Measurements from ENCODE around the gene RBP4.

The RBP4 gene

GRCh38 chr10:93608421-93608820 lies 7.4 kb upstream of the RBP4 start:
- in situ Hi-C loops (cut with HindIII; ENCODE audit: low sequenced_read_pairs): no loop called here
- no peak for DNase-seq (ENCODE audit: low read depth)
- TF ChIP-seq CTCF (IDR thresholded peaks at IDR 0.05; ENCODE audit: low read depth, low read length, missing control alignments): no peak
- no peak overlapping the region for H3K4me3 ChIP-seq (ENCODE audit: low read depth, low read length)

- H3K4me3 ChIP-seq (ENCODE audit: low read depth, low read length): no peak overlapping the region
- in situ Hi-C loops (cut with HindIII; ENCODE audit: low sequenced_read_pairs): no loop called here
- TF ChIP-seq CTCF (IDR thresholded peaks at IDR 0.05; ENCODE audit: low read depth, low read length, missing control alignments): no peak
- DNase-seq (ENCODE audit: low read depth): no peak
These were observed 3.1 kb upstream of the RBP4 start for GRCh38 chr10:93604146-93604545.

DNA sequence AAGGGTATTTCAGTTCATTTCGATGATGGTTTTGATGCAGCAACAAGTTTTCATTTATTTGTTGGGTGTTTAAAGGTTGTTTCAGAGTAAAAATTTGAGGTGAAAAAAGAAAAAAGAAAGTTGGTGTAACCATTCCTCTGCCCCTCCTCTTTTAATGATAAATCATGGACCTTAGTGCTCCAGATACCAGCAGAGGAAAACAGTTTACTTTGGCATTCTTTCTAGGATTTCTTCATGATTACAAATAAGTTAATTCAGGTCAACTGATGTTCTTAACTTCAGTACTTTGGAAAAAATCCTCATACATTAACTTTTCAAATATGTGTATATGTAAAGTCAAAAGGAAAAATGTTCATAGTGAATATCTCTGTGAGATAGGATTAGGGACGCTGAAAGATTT lies 2.0 kb upstream of the RBP4 start:
- no peak for DNase-seq (ENCODE audit: low read depth)
- no peak for TF ChIP-seq CTCF (IDR thresholded peaks at IDR 0.05; ENCODE audit: low read depth, low read length, missing control alignments)
- no peak overlapping the region for H3K4me3 ChIP-seq (ENCODE audit: low read depth, low read length)
- in situ Hi-C loops (cut with HindIII; ENCODE audit: low sequenced_read_pairs): no loop called here

DNA sequence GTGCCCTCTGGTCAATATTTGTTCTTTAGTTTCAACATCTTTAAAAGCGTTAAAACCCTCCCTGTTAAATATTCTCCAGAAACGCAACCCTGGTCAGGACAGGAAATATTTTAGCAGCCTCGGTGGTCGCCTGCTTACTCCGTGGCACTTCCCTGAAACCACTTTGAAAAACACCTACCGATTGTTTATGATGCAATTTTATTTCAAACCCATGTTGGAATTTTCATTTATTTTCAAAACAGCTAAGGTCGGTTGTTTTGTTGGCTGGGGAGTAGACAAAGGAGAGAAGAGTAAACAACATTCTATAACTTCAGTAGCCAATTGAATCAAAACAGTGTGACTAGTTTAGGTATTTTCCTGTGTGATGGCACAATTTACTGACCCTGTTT lies 733 bp upstream of the RBP4 start:
- no peak overlapping the region for H3K4me3 ChIP-seq (ENCODE audit: low read depth, low read length)
- in situ Hi-C loops (cut with HindIII; ENCODE audit: low sequenced_read_pairs): no loop called here

DNA sequence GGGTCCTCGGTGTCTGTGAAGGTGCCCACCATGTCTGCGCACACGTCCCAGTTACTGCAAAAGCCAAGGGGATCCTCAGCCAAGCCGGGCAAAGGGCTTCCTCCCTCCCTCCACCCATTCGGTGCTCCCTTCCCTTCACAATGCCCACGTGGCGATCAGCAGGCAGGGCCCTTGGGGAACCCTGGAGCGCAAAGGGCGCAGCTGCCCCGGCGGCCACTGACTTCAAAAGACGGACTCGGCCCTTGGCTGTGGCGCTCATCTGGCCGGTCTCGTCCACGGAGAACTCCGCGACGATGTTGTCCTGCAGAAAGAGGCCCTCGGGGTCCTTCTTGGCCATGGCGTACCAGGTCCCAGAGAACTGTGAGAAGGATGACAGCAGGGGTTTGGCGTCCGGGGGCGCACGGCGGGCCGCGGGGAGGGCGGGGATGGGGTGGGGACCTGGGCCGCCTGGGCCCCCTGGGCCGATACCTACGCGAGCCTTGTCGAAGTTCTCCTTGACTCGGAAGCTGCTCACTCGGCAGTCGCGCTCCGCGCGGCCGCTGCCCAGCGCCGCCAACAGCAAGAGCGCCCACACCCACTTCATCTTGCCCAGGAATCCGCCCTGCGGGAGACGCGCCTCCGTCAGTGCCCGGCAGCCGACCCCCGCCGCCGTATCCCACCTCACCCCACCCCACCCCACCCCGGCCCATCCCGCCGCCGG lies 439 bp downstream of the RBP4 start:
- TF ChIP-seq CTCF (IDR thresholded peaks at IDR 0.05; ENCODE audit: low read depth, low read length, missing control alignments): no peak
- H3K4me3 ChIP-seq (ENCODE audit: low read depth, low read length): peak overlapping the region; percentile 40

More for the DNA sequence above, 733 bp upstream of the RBP4 start:
- no peak for TF ChIP-seq CTCF (IDR thresholded peaks at IDR 0.05; ENCODE audit: low read depth, low read length, missing control alignments)
- no peak for DNase-seq (ENCODE audit: low read depth)

DNA sequence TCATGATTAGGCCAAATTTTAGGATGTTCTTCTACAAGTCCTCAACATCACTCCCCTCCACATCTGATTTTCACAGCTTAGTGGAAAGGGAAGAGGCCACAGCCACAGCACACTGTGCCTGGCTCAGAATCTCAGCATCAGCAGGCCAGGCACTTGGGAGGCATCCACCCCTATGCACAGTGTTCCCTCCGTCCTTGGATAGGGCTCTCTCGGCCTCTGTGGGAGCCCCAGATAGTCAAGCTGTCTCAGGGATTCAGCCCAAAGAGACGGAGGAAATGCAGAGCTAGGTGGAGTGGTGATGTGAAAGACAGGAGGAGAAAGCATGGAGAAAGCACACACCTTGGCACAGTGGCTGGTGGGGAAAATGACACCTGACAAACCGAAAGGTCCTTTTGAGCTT lies 1.3 kb downstream of the RBP4 start:
- DNase-seq (ENCODE audit: low read depth): no peak
- in situ Hi-C loops (cut with HindIII; ENCODE audit: low sequenced_read_pairs): no loop called here
- no peak for TF ChIP-seq CTCF (IDR thresholded peaks at IDR 0.05; ENCODE audit: low read depth, low read length, missing control alignments)
- H3K4me3 ChIP-seq (ENCODE audit: low read depth, low read length): no peak overlapping the region

More for the DNA sequence above, 439 bp downstream of the RBP4 start:
- in situ Hi-C loops (cut with HindIII; ENCODE audit: low sequenced_read_pairs): no loop called here
- peak; percentile 9 for DNase-seq (ENCODE audit: low read depth)
